Dedifferentiated amniotic fluid mesenchymal stem cell (primary cell): ENCODE results near the gene SERPINB5.
"Not testable (repeated sequence)": the region's sequence is repeated elsewhere in the genome, so short reads cannot be mapped to it uniquely, and the experiment has no call there.

ENCODE experiments used
- DNase-seq: peaks from one replicate; pipeline ENCODE4 v3.0.0-alpha.2; 2016; ENCODE audit errors: extremely low spot score

The SERPINB5 gene

GRCh38 chr18:63476668-63477067, at the start of gene SERPINB5:
Gene SERPINB5 (plus strand): TSS chr18:63476958. CDS start chr18:63484429, 7,471 bp downstream.
- DNase-seq, result no peak

GRCh38 chr18:63427558-63427957, 49.2 kb upstream of the SERPINB5 start:
- no peak for DNase-seq

GRCh38 chr18:63430526-63430925, 46.2 kb upstream of the SERPINB5 start:
- DNase-seq, result no peak

- DNase-seq, result no peak
Observed at GRCh38 chr18:63431180-63431579, 45.6 kb upstream of the SERPINB5 start.

GRCh38 chr18:63433334-63433866, 43.4 kb upstream of the SERPINB5 start:
- no peak for DNase-seq

- no peak for DNase-seq
Observed at GRCh38 chr18:63438181-63438580, 38.6 kb upstream of the SERPINB5 start.

- DNase-seq, result peak; percentile 61
Observed at GRCh38 chr18:63439334-63439733, 37.4 kb upstream of the SERPINB5 start.

GRCh38 chr18:63440219-63440618, 36.5 kb upstream of the SERPINB5 start:
- no peak for DNase-seq

GRCh38 chr18:63440881-63441280, 35.9 kb upstream of the SERPINB5 start:
- no peak for DNase-seq

GRCh38 chr18:63443829-63444228, 32.9 kb upstream of the SERPINB5 start:
- no peak for DNase-seq

- peak; percentile 47 for DNase-seq
Observed at GRCh38 chr18:63444580-63444979, 32.2 kb upstream of the SERPINB5 start.

- DNase-seq, result no peak
Observed at GRCh38 chr18:63445037-63445436, 31.7 kb upstream of the SERPINB5 start.

- DNase-seq, result no peak
Observed at GRCh38 chr18:63446266-63446665, 30.5 kb upstream of the SERPINB5 start.

- DNase-seq, result no peak
Observed at GRCh38 chr18:63447066-63447465, 29.7 kb upstream of the SERPINB5 start.

GRCh38 chr18:63449426-63449825, 27.3 kb upstream of the SERPINB5 start:
- DNase-seq, result no peak

- no peak for DNase-seq
Observed at GRCh38 chr18:63451799-63452660, 24.7 kb upstream of the SERPINB5 start.

GRCh38 chr18:63452751-63453150, 24.0 kb upstream of the SERPINB5 start:
- DNase-seq, result not testable (repeated sequence)

- DNase-seq, result peak; percentile 39
Observed at GRCh38 chr18:63454497-63454896, 22.3 kb upstream of the SERPINB5 start.

- DNase-seq, result no peak
Observed at GRCh38 chr18:63457977-63458376, 18.8 kb upstream of the SERPINB5 start.

- DNase-seq, result no peak
Observed at GRCh38 chr18:63460414-63460813, 16.3 kb upstream of the SERPINB5 start.

- DNase-seq, result no peak
Observed at GRCh38 chr18:63464434-63464833, 12.3 kb upstream of the SERPINB5 start.

- DNase-seq, result no peak
Observed at GRCh38 chr18:63465059-63465458, 11.7 kb upstream of the SERPINB5 start.

GRCh38 chr18:63467699-63468098, 9.1 kb upstream of the SERPINB5 start:
- no peak for DNase-seq
